ENCODE results near the gene STK40.

DNA sequence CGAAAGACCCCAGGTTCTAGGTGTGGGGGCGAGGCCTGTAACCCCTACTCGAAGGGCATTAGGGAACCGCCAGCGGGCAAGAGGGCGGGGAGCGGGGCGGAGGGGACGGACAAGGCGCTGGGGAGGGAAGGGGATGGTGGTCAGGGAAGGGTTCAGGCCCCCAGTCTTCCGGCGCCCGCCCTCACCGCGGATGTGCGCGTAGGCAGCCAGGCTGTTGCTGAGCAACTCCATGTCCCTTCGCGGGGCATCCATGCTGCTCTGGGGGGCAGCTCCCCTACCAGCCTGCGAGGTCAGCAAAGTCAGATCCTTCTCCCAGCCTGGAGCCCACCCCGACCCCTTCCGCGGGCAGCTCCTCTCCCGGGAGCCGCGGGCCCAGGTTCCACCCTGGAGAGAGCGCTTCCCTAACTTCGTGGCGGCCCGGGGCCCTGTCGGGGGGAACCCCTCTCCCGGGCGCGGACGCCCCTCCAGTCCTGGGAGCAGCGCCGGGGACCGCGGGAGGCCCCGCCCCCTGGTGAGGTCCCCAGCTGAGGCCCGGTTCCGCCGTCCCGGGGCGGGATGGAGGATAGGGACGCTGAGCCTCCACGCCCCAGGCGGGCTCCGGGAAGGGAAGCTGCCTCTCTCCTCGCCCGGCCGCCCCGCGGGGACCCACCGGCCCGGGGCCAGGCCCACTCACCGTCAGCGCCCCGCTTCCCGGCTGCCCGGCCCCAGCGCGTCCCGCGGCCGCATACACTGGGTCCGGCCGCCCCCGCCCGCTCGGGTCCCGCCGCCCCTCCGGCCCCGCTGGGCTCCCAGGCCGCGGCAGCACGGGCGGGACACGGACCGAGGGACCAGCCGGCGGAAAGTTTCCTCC is 62.7 kb downstream of the STK40 start:
- no peak for TF ChIP-seq EZH2 (IDR thresholded peaks at IDR 0.05; ENCODE audit: low read depth, unreplicated experiment)
- no peak for TF ChIP-seq NANOG (IDR thresholded peaks at IDR 0.05; ENCODE audit: borderline replicate concordance)
- no peak for TF ChIP-seq EZH2phosphoT487 (IDR thresholded peaks at IDR 0.05; ENCODE audit: unreplicated experiment)
- TF ChIP-seq, protein P1, sequence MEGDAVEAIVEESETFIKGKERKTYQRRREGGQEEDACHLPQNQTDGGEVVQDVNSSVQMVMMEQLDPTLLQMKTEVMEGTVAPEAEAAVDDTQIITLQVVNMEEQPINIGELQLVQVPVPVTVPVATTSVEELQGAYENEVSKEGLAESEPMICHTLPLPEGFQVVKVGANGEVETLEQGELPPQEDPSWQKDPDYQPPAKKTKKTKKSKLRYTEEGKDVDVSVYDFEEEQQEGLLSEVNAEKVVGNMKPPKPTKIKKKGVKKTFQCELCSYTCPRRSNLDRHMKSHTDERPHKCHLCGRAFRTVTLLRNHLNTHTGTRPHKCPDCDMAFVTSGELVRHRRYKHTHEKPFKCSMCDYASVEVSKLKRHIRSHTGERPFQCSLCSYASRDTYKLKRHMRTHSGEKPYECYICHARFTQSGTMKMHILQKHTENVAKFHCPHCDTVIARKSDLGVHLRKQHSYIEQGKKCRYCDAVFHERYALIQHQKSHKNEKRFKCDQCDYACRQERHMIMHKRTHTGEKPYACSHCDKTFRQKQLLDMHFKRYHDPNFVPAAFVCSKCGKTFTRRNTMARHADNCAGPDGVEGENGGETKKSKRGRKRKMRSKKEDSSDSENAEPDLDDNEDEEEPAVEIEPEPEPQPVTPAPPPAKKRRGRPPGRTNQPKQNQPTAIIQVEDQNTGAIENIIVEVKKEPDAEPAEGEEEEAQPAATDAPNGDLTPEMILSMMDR (conservative IDR thresholded peaks at IDR 0.05; ENCODE audit: low read depth in 2 of 2): no peak
- TF ChIP-seq CREB1 (CRISPR knock-in tag; IDR thresholded peaks at IDR 0.05; ENCODE audit: low read depth): no peak
- no peak for TF ChIP-seq REST (IDR thresholded peaks at IDR 0.05; ENCODE audit: unreplicated experiment)
- 0 out of 2 replicates have a peak, but pooled peaks have one; percentile 35 for TF ChIP-seq POLR2AphosphoS5 (IDR thresholded peaks at IDR 0.05; ENCODE audit: low read depth)
- no peak for TF ChIP-seq STAT1 (IDR thresholded peaks at IDR 0.05; ENCODE audit: unreplicated experiment)
- TF ChIP-seq, protein P2, sequence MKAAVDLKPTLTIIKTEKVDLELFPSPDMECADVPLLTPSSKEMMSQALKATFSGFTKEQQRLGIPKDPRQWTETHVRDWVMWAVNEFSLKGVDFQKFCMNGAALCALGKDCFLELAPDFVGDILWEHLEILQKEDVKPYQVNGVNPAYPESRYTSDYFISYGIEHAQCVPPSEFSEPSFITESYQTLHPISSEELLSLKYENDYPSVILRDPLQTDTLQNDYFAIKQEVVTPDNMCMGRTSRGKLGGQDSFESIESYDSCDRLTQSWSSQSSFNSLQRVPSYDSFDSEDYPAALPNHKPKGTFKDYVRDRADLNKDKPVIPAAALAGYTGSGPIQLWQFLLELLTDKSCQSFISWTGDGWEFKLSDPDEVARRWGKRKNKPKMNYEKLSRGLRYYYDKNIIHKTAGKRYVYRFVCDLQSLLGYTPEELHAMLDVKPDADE (IDR thresholded peaks at IDR 0.05): no peak
- TF ChIP-seq JUNB (IDR thresholded peaks at IDR 0.05; ENCODE audit: unreplicated experiment): no peak
- TF ChIP-seq ZNF114 (CRISPR knock-in tag; IDR thresholded peaks at IDR 0.05): no peak
- TF ChIP-seq ZNF331 (CRISPR knock-in tag; IDR thresholded peaks at IDR 0.05; ENCODE audit: low read depth): no peak
- TF ChIP-seq, protein P3, sequence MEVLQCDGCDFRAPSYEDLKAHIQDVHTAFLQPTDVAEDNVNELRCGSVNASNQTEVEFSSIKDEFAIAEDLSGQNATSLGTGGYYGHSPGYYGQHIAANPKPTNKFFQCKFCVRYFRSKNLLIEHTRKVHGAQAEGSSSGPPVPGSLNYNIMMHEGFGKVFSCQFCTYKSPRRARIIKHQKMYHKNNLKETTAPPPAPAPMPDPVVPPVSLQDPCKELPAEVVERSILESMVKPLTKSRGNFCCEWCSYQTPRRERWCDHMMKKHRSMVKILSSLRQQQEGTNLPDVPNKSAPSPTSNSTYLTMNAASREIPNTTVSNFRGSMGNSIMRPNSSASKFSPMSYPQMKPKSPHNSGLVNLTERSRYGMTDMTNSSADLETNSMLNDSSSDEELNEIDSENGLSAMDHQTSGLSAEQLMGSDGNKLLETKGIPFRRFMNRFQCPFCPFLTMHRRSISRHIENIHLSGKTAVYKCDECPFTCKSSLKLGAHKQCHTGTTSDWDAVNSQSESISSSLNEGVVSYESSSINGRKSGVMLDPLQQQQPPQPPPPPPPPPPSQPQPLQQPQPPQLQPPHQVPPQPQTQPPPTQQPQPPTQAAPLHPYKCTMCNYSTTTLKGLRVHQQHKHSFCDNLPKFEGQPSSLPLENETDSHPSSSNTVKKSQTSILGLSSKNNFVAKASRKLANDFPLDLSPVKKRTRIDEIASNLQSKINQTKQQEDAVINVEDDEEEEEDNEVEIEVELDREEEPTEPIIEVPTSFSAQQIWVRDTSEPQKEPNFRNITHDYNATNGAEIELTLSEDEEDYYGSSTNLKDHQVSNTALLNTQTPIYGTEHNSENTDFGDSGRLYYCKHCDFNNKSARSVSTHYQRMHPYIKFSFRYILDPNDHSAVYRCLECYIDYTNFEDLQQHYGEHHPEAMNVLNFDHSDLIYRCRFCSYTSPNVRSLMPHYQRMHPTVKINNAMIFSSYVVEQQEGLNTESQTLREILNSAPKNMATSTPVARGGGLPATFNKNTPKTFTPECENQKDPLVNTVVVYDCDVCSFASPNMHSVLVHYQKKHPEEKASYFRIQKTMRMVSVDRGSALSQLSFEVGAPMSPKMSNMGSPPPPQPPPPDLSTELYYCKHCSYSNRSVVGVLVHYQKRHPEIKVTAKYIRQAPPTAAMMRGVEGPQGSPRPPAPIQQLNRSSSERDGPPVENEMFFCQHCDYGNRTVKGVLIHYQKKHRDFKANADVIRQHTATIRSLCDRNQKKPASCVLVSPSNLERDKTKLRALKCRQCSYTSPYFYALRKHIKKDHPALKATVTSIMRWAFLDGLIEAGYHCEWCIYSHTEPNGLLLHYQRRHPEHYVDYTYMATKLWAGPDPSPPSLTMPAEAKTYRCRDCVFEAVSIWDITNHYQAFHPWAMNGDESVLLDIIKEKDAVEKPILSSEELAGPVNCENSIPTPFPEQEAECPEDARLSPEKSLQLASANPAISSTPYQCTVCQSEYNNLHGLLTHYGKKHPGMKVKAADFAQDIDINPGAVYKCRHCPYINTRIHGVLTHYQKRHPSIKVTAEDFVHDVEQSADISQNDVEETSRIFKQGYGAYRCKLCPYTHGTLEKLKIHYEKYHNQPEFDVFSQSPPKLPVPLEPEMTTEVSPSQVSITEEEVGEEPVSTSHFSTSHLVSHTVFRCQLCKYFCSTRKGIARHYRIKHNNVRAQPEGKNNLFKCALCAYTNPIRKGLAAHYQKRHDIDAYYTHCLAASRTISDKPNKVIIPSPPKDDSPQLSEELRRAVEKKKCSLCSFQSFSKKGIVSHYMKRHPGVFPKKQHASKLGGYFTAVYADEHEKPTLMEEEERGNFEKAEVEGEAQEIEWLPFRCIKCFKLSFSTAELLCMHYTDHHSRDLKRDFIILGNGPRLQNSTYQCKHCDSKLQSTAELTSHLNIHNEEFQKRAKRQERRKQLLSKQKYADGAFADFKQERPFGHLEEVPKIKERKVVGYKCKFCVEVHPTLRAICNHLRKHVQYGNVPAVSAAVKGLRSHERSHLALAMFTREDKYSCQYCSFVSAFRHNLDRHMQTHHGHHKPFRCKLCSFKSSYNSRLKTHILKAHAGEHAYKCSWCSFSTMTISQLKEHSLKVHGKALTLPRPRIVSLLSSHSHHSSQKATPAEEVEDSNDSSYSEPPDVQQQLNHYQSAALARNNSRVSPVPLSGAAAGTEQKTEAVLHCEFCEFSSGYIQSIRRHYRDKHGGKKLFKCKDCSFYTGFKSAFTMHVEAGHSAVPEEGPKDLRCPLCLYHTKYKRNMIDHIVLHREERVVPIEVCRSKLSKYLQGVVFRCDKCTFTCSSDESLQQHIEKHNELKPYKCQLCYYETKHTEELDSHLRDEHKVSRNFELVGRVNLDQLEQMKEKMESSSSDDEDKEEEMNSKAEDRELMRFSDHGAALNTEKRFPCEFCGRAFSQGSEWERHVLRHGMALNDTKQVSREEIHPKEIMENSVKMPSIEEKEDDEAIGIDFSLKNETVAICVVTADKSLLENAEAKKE (CRISPR knock-in tag; IDR thresholded peaks at IDR 0.05): no peak
